PC-3 (cell line): ENCODE measurements around the gene OR2B6. TPM values are rescaled to one million over a fixed set of nuclear protein-coding genes. Genes with fewer than 3 reads are reported as not detected.

Source experiments
- ATAC-seq: fragments of 200-7000 bp; cut with Tn5 transposase; 2 replicates; pipeline ENCODE4 v1.9.1; 2020; ENCODE audit warnings: mild to moderate bottlenecking, moderate library complexity
- BruUV-seq: library from RNA; stranded (reverse); fragments of 400-500 nt; replicated peaks from 2 replicates; lab custom pipeline; 2021; lab: Mats Ljungman, UMichigan
- CTCF ChIA-PET: fragments of 300-600 bp; sonication (Branson Sonifier 250); formaldehyde crosslinking; loops from one replicate; lab custom pipeline; 2022; ENCODE audit warnings: antibody characterized with exemption; lab: Charles Lee
- POLR2A ChIA-PET: fragments of 300-600 bp; sonication (Branson Sonifier 250); formaldehyde crosslinking; loops from one replicate; lab custom pipeline; 2022; ENCODE audit warnings: antibody characterized with exemption; ENCODE audit not compliant: unreplicated experiment; lab: Charles Lee
- DNase-seq: peaks from one replicate; pipeline ENCODE4 v3.0.0-alpha.2; 2015
- H2AFZ ChIP-seq: fragments of 300-600 bp; sonication (generic); 2 replicates; pipeline ENCODE4 v1.6.0; 2016; ENCODE audit warnings: antibody characterized with exemption, low read length
- H3F3A ChIP-seq: fragments of 300-600 bp; sonication (generic); one replicate; pipeline ENCODE4 v1.6.0; 2017; ENCODE audit warnings: antibody characterized with exemption, low read length, control low read depth, mild to moderate bottlenecking; ENCODE audit not compliant: unreplicated experiment
- H3K27ac ChIP-seq: fragments of 300-600 bp; sonication (generic); 2 replicates; pipeline ENCODE4 v1.5.1; 2016; ENCODE audit warnings: mild to moderate bottlenecking, low read length
- H3K27me3 ChIP-seq: fragments of 300-600 bp; sonication (generic); 2 replicates; pipeline ENCODE4 v1.6.1; 2016; ENCODE audit warnings: low read length, mixed read lengths
- H3K36me3 ChIP-seq: fragments of 300-600 bp; sonication (generic); 2 replicates; pipeline ENCODE4 v1.6.1; 2016; ENCODE audit warnings: low read depth, mixed run types, low read length, mixed read lengths
- H3K4me1 ChIP-seq: fragments of 300-600 bp; sonication (generic); 2 replicates; pipeline ENCODE4 v1.5.1; 2016; ENCODE audit warnings: low read length; ENCODE audit not compliant: insufficient read depth
- H3K4me2 ChIP-seq: fragments of 300-600 bp; sonication (generic); 2 replicates; pipeline ENCODE4 v1.6.0; 2016; ENCODE audit warnings: low read length
- H3K4me3 ChIP-seq: fragments of 300-600 bp; sonication (generic); 2 replicates; pipeline ENCODE4 v1.5.1; 2016; ENCODE audit warnings: mild to moderate bottlenecking, low read length, mixed read lengths
- H3K79me2 ChIP-seq: fragments of 300-600 bp; sonication (generic); 2 replicates; pipeline ENCODE4 v1.6.1; 2017; ENCODE audit warnings: low read length, mixed read lengths
- H3K9ac ChIP-seq: fragments of 300-600 bp; sonication (generic); 2 replicates; pipeline ENCODE4 v1.6.0; 2016; ENCODE audit warnings: mild to moderate bottlenecking, low read length
- H3K9me2 ChIP-seq: fragments of 300-600 bp; sonication (generic); replicated peaks from 2 replicates; pipeline ENCODE4 v1.6.1; 2016; ENCODE audit warnings: mixed run types, low read length, mixed read lengths
- H3K9me3 ChIP-seq: fragments of 300-600 bp; sonication (generic); 2 replicates; pipeline ENCODE4 v1.6.1; 2016; ENCODE audit warnings: low read length, mixed read lengths
- H4K20me1 ChIP-seq: fragments of 300-600 bp; sonication (generic); 2 replicates; pipeline ENCODE4 v1.6.1; 2016; ENCODE audit warnings: low read length, mixed read lengths
- EZH2 ChIP-seq: fragments of 300-600 bp; sonication (generic); IDR thresholded peaks from one replicate; pipeline ENCODE4 v1.6.1; 2017; ENCODE audit warnings: antibody characterized with exemption, mild to moderate bottlenecking, low read length; ENCODE audit not compliant: unreplicated experiment
- EZH2phosphoT487 ChIP-seq: fragments of 300-600 bp; sonication (generic); IDR thresholded peaks from 2 replicates; pipeline ENCODE4 v1.6.1; 2018; ENCODE audit warnings: mild to moderate bottlenecking, antibody characterized with exemption, low read length, borderline replicate concordance
- intact Hi-C: fragments of 100-400 bp; cut with micrococcal nuclease; formaldehyde crosslinking; loops from 2 replicates; pipeline ENCODE4 v1.9.0; 2023
- total RNA-seq: library from RNA; depleted of rRNA; stranded (reverse); fragments of >200 nt; gene quantifications from 2 replicates; pipeline ENCODE4 v1.2.3, GENCODE V29; 2014
- TF ChIP-seq, protein P1 (sequence below): fragments of 300-600 bp; sonication (generic); conservative IDR thresholded peaks from 2 replicates; pipeline ENCODE4 v1.5.1; 2017; ENCODE audit warnings: antibody characterized with exemption, low read depth, mild to moderate bottlenecking, low read length

The OR2B6 gene
- total RNA-seq, 1 experiment from 2014 or later, result not detected

DNA sequence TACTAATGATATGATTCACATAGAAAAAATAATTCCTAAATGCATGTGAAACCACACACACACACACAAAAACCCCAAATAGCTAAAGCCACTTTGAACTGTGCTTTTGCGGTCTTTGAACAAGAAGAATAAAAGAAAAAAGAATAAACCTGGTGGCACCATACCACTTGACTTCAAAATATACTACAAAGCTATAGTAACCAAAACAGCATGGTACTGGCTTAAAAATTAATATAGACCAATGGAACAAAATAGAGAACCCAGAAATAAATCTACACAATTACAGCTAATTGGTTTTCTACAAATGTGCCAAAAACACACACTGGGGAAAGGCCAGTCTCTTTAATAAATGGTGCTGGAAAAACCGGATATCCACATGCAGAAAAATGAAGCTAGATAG is 13.4 kb downstream of the OR2B6 start:
- H2AFZ ChIP-seq, result no peak overlapping the region
- BruUV-seq, result no TSS peak
- no peaks in the 10 kb centered on the region for H3K27me3 ChIP-seq
- H4K20me1 ChIP-seq, result no peaks in the 10 kb centered on the region
- intact Hi-C loops, result no loop called here
- no peak overlapping the region for H3K4me3 ChIP-seq
- no peak for TF ChIP-seq EZH2phosphoT487
- no peak for TF ChIP-seq EZH2
- TF ChIP-seq, protein P1, sequence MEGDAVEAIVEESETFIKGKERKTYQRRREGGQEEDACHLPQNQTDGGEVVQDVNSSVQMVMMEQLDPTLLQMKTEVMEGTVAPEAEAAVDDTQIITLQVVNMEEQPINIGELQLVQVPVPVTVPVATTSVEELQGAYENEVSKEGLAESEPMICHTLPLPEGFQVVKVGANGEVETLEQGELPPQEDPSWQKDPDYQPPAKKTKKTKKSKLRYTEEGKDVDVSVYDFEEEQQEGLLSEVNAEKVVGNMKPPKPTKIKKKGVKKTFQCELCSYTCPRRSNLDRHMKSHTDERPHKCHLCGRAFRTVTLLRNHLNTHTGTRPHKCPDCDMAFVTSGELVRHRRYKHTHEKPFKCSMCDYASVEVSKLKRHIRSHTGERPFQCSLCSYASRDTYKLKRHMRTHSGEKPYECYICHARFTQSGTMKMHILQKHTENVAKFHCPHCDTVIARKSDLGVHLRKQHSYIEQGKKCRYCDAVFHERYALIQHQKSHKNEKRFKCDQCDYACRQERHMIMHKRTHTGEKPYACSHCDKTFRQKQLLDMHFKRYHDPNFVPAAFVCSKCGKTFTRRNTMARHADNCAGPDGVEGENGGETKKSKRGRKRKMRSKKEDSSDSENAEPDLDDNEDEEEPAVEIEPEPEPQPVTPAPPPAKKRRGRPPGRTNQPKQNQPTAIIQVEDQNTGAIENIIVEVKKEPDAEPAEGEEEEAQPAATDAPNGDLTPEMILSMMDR, result no peak
- no peaks in the 10 kb centered on the region for H3K79me2 ChIP-seq
- POLR2A ChIA-PET, result no interaction called here
- no peaks in the 10 kb centered on the region for H3K9me2 ChIP-seq
- DNase-seq, result no peak
- no peak overlapping the region for H3K27ac ChIP-seq
- H3K4me2 ChIP-seq, result no peak overlapping the region
- H3K9ac ChIP-seq, result no peak overlapping the region
- CTCF ChIA-PET, result no interaction called here
- H3K9me3 ChIP-seq, result no peaks in the 10 kb centered on the region
- no peaks in the 10 kb centered on the region for H3K36me3 ChIP-seq
- H3K4me1 ChIP-seq, result no peaks in the 10 kb centered on the region
- H3F3A ChIP-seq, result no peaks in the 10 kb centered on the region
- no peak for ATAC-seq

DNA sequence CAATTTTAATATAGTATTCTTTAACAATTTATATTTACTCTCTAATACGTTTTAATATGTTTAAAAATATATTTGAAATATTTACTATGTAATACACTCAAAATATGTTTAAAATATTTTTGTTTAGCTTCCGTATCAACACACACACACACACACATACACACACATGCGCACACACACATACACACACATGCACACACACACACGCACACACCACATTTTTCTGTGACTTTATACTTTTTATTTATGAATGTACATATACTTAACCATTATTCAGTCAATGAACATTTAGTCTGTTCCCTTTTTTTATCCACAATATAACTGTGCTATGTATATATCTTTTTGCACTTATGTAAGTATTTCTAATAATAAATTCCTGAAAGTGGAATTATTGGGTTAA is 15.7 kb downstream of the OR2B6 start:
- POLR2A ChIA-PET, result no interaction called here
- TF ChIP-seq EZH2phosphoT487, result no peak
- no peak for TF ChIP-seq EZH2
- TF ChIP-seq, protein P1, result no peak

DNA sequence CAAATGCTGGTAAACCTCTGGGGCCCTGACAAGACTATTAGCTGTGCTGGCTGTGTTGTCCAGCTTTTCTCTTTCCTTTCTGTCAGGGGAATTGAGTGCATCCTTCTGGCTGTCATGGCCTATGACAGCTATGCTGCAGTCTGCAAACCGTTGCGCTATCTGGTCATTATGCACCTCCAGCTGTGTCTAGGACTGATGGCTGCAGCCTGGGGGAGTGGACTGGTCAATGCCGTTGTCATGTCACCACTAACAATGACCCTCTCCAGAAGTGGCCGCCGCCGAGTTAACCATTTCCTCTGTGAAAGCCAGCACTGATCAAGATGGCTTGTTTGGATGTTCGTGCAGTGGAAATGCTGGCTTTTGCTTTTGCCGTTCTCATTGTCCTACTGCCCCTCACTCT is 20.3 kb downstream of the OR2B6 start:
- BruUV-seq, result no TSS peak
- no peaks in the 10 kb centered on the region for H3K4me1 ChIP-seq
- ChIA-PET POLR2A (no interaction called here), CTCF (no interaction called here)
- H3K4me3 ChIP-seq, result no peak overlapping the region
- no peak overlapping the region for H3K27ac ChIP-seq
- H3K36me3 ChIP-seq, result no peaks in the 10 kb centered on the region
- no peak overlapping the region for H3K4me2 ChIP-seq
- no peaks in the 10 kb centered on the region for H4K20me1 ChIP-seq
- DNase-seq (no peak), ATAC-seq (no peak)
- H3K79me2 ChIP-seq, result no peaks in the 10 kb centered on the region
- no peaks in the 10 kb centered on the region for H3K27me3 ChIP-seq
- no peaks in the 10 kb centered on the region for H3K9me3 ChIP-seq
- TF ChIP-seq EZH2phosphoT487 (no peak), EZH2 (no peak)
- TF ChIP-seq, protein P1, result no peak
- no peak overlapping the region for H2AFZ ChIP-seq
- intact Hi-C loops, result no loop called here
- H3F3A ChIP-seq, result no peaks in the 10 kb centered on the region
- no peak overlapping the region for H3K9ac ChIP-seq
- no peaks in the 10 kb centered on the region for H3K9me2 ChIP-seq

More for the DNA sequence above, 15.7 kb downstream of the OR2B6 start:
- Histone ChIP-seq H3K9me2 (no peaks in the 10 kb centered on the region), H3K9me3 (no peaks in the 10 kb centered on the region), H3K4me3 (no peak overlapping the region), H3K4me2 (no peak overlapping the region), H2AFZ (no peak overlapping the region), H3K79me2 (no peaks in the 10 kb centered on the region), H3K36me3 (no peaks in the 10 kb centered on the region), H4K20me1 (no peaks in the 10 kb centered on the region), H3K27me3 (no peaks in the 10 kb centered on the region), H3K9ac (no peak overlapping the region), H3K27ac (no peak overlapping the region), H3F3A (no peaks in the 10 kb centered on the region), H3K4me1 (no peaks in the 10 kb centered on the region)
- ATAC-seq (no peak), DNase-seq (no peak)
- intact Hi-C loops, result no loop called here
- CTCF ChIA-PET, result no interaction called here
- no TSS peak for BruUV-seq
